BLaER1 (cell line): ENCODE data around the gene DERA.
"Not testable (repeated sequence)": the region's sequence is repeated elsewhere in the genome, so short reads cannot be mapped to it uniquely, and the experiment has no call there.

Experiments
- H3K27ac ChIP-seq: shearing (Covaris generic); formaldehyde crosslinking; 2 replicates; pipeline ENCODE4 v1.8.1; 2022
- H3K27me3 ChIP-seq: shearing (Covaris generic); formaldehyde crosslinking; 2 replicates; pipeline ENCODE4 v1.8.1; 2022
- H3K36me3 ChIP-seq: shearing (Covaris generic); formaldehyde crosslinking; 2 replicates; pipeline ENCODE4 v1.8.1; 2022
- H3K4me1 ChIP-seq: shearing (Covaris generic); formaldehyde crosslinking; 2 replicates; pipeline ENCODE4 v1.8.1; 2022
- H3K4me2 ChIP-seq: shearing (Covaris generic); formaldehyde crosslinking; 2 replicates; pipeline ENCODE4 v1.8.1; 2022
- H3K4me3 ChIP-seq: shearing (Covaris generic); formaldehyde crosslinking; 2 replicates; pipeline ENCODE4 v1.8.1; 2022
- H3K9ac ChIP-seq: shearing (Covaris generic); formaldehyde crosslinking; 2 replicates; pipeline ENCODE4 v1.8.1; 2022
- H3K9me3 ChIP-seq: shearing (Covaris generic); formaldehyde crosslinking; 2 replicates; pipeline ENCODE4 v1.8.1; 2022
- H4K20me1 ChIP-seq: shearing (Covaris generic); formaldehyde crosslinking; 2 replicates; pipeline ENCODE4 v1.8.1; 2022
- Cebpa-rat ChIP-seq: shearing (Covaris generic); IDR thresholded peaks from 2 replicates; pipeline ENCODE4 v1.8.1; 2022

Gene DERA

GRCh38 chr12:16046266-16046665 lies 135.1 kb downstream of the DERA start:
- TF ChIP-seq Cebpa-rat = no peak
- Histone ChIP-seq H3K9me3 (no peaks in the 10 kb centered on the region; the same call in 1 of the 2 replicates), H3K4me1 (no peaks in the 10 kb centered on the region), H3K27ac (no peak overlapping the region), H3K36me3 (no peaks in the 10 kb centered on the region), H3K4me3 (no peak overlapping the region), H4K20me1 (no peaks in the 10 kb centered on the region), H3K9ac (no peak overlapping the region), H3K27me3 (no peaks in the 10 kb centered on the region), H3K4me2 (no peak overlapping the region)

GRCh38 chr12:16048511-16048910 lies 137.4 kb downstream of the DERA start:
- Histone ChIP-seq H3K27me3 (no peaks in the 10 kb centered on the region), H3K36me3 (no peaks in the 10 kb centered on the region), H3K27ac (no peak overlapping the region), H4K20me1 (no peaks in the 10 kb centered on the region), H3K4me2 (no peak overlapping the region), H3K9ac (no peak overlapping the region), H3K4me1 (no peaks in the 10 kb centered on the region), H3K9me3 (no peaks in the 10 kb centered on the region; the same call in 1 of the 2 replicates), H3K4me3 (no peak overlapping the region)
- no peak for TF ChIP-seq Cebpa-rat

- TF ChIP-seq Cebpa-rat = no peak
- no peak overlapping the region for H3K27ac ChIP-seq
- no peak overlapping the region for H3K9ac ChIP-seq
Measured at GRCh38 chr12:16056910-16057309, 145.8 kb downstream of the DERA start.

GRCh38 chr12:16057351-16057751 lies 146.2 kb downstream of the DERA start:
- not testable (repeated sequence) for H3K9me3 ChIP-seq, H3K4me1 ChIP-seq, H3K36me3 ChIP-seq, H3K9ac ChIP-seq, H3K27me3 ChIP-seq, H3K4me2 ChIP-seq, H4K20me1 ChIP-seq, H3K27ac ChIP-seq, H3K4me3 ChIP-seq

More at GRCh38 chr12:16056910-16057309, 145.8 kb downstream of the DERA start:
- H3K9me3 ChIP-seq = peaks cover 6% of the 10 kb centered on the region
- no peak overlapping the region for H3K4me3 ChIP-seq
- H3K36me3 ChIP-seq = no peaks in the 10 kb centered on the region
- H4K20me1 ChIP-seq = no peaks in the 10 kb centered on the region
- H3K4me2 ChIP-seq = no peak overlapping the region
- no peaks in the 10 kb centered on the region for H3K4me1 ChIP-seq
- no peaks in the 10 kb centered on the region for H3K27me3 ChIP-seq

- no peak overlapping the region for H3K4me3 ChIP-seq
- H3K4me1 ChIP-seq = no peaks in the 10 kb centered on the region
- H3K27ac ChIP-seq = no peak overlapping the region
- H4K20me1 ChIP-seq = no peaks in the 10 kb centered on the region
- no peak for TF ChIP-seq Cebpa-rat
- peaks cover under 1% of the 10 kb centered on the region; the same call in 1 of the 2 replicates for H3K9me3 ChIP-seq
- no peak overlapping the region for H3K4me2 ChIP-seq
- H3K9ac ChIP-seq = no peak overlapping the region
- H3K36me3 ChIP-seq = no peaks in the 10 kb centered on the region
- H3K27me3 ChIP-seq = no peaks in the 10 kb centered on the region
Measured at GRCh38 chr12:16062611-16063010, 151.5 kb downstream of the DERA start.

- Histone ChIP-seq H4K20me1 (no peaks in the 10 kb centered on the region), H3K4me1 (no peaks in the 10 kb centered on the region), H3K9ac (no peak overlapping the region), H3K4me2 (no peak overlapping the region), H3K4me3 (no peak overlapping the region), H3K36me3 (no peaks in the 10 kb centered on the region), H3K27ac (no peak overlapping the region), H3K27me3 (no peaks in the 10 kb centered on the region), H3K9me3 (no peaks in the 10 kb centered on the region)
- no peak for TF ChIP-seq Cebpa-rat
Measured at GRCh38 chr12:16063726-16064125, 152.6 kb downstream of the DERA start.

GRCh38 chr12:16070113-16070512 lies 159.0 kb downstream of the DERA start:
- Histone ChIP-seq H3K9me3 (no peaks in the 10 kb centered on the region), H3K4me3 (no peak overlapping the region), H3K27ac (no peak overlapping the region), H3K27me3 (no peaks in the 10 kb centered on the region), H3K36me3 (no peaks in the 10 kb centered on the region), H3K4me2 (no peak overlapping the region), H4K20me1 (no peaks in the 10 kb centered on the region), H3K9ac (no peak overlapping the region), H3K4me1 (no peaks in the 10 kb centered on the region)
- no peak for TF ChIP-seq Cebpa-rat

GRCh38 chr12:16072678-16073077 lies 161.5 kb downstream of the DERA start:
- Histone ChIP-seq H3K9ac (no peak overlapping the region), H3K4me3 (no peak overlapping the region), H3K4me1 (no peaks in the 10 kb centered on the region), H3K4me2 (no peak overlapping the region), H3K36me3 (no peaks in the 10 kb centered on the region), H3K9me3 (no peaks in the 10 kb centered on the region), H4K20me1 (no peaks in the 10 kb centered on the region), H3K27ac (no peak overlapping the region), H3K27me3 (no peaks in the 10 kb centered on the region)
- no peak for TF ChIP-seq Cebpa-rat

GRCh38 chr12:16074894-16075293 lies 163.8 kb downstream of the DERA start:
- no peaks in the 10 kb centered on the region for H3K4me1 ChIP-seq
- no peaks in the 10 kb centered on the region for H4K20me1 ChIP-seq
- no peaks in the 10 kb centered on the region for H3K27me3 ChIP-seq
- no peaks in the 10 kb centered on the region for H3K36me3 ChIP-seq
- H3K4me3 ChIP-seq = no peak overlapping the region
- TF ChIP-seq Cebpa-rat = no peak
- no peaks in the 10 kb centered on the region for H3K9me3 ChIP-seq
- no peak overlapping the region for H3K9ac ChIP-seq
- no peak overlapping the region for H3K4me2 ChIP-seq
- H3K27ac ChIP-seq = no peak overlapping the region

GRCh38 chr12:16075887-16076286 lies 164.8 kb downstream of the DERA start:
- Histone ChIP-seq H3K27ac (no peak overlapping the region), H3K36me3 (no peaks in the 10 kb centered on the region)

GRCh38 chr12:16076557-16076956 lies 165.4 kb downstream of the DERA start:
- Histone ChIP-seq H3K4me1 (no peaks in the 10 kb centered on the region), H3K27me3 (no peaks in the 10 kb centered on the region), H3K4me3 (no peak overlapping the region), H3K36me3 (no peaks in the 10 kb centered on the region), H3K9me3 (no peaks in the 10 kb centered on the region), H3K27ac (no peak overlapping the region), H3K9ac (no peak overlapping the region), H3K4me2 (no peak overlapping the region), H4K20me1 (no peaks in the 10 kb centered on the region)
- TF ChIP-seq Cebpa-rat = no peak

More at GRCh38 chr12:16075887-16076286, 164.8 kb downstream of the DERA start:
- no peak overlapping the region for H3K4me2 ChIP-seq
- no peak overlapping the region for H3K4me3 ChIP-seq
- no peaks in the 10 kb centered on the region for H3K27me3 ChIP-seq
- H4K20me1 ChIP-seq = no peaks in the 10 kb centered on the region
- H3K9me3 ChIP-seq = no peaks in the 10 kb centered on the region
- no peak for TF ChIP-seq Cebpa-rat
- H3K4me1 ChIP-seq = no peaks in the 10 kb centered on the region
- no peak overlapping the region for H3K9ac ChIP-seq
